ENCODE results near the gene SPHK2.
"Not testable (repeated sequence)": the region's sequence is repeated elsewhere in the genome, so short reads cannot be mapped to it uniquely, and the experiment has no call there.

- TF ChIP-seq CTCF, POLR2A, POLR2AphosphoS5, EP300 (IDR thresholded peaks at IDR 0.05): not testable (repeated sequence)
These were observed 41.4 kb upstream of the SPHK2 start for GRCh38 chr19:48577908-48578307.

All from upper lobe of left lung (tissue), 4 donors.